Measurements from ENCODE around the gene CCND3.

CCND3 gene

DNA sequence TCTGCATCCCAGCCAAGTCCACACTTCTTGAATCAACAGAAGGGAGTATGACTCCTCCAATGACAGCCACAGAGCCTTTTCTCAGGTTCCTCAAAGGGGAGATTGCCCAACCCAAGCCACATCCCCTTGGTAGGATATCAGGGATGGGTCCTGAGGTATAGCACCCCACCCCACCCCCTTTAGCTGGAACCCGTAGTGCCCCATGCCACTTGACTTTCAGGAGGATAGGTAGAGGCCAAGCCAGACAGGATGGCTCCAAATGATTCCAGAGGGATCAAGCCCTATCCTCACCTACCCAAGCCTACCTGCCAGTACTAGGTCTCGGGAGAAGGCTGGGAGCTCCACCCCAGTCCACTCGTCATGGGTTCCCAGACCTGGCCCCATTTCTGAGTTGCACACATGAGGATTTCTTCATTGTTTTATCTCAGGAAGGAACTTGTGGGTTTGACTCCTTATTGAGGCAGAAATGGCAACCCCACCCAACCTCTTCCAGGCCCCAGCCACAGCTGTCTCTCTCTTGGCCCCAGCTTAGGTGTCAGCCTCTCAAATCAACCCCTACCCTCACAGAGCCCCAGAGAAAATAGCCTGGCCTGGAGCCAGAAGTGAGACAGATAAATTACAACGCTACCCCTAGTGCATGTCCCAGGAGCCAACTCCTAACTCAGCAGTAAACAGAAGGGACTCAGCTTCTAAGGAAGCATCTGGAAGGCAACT is 3.6 kb downstream of the CCND3 start:
- DNase-seq (ENCODE audit: extremely low read depth, low read depth): no peak
- TF ChIP-seq, protein P1, sequence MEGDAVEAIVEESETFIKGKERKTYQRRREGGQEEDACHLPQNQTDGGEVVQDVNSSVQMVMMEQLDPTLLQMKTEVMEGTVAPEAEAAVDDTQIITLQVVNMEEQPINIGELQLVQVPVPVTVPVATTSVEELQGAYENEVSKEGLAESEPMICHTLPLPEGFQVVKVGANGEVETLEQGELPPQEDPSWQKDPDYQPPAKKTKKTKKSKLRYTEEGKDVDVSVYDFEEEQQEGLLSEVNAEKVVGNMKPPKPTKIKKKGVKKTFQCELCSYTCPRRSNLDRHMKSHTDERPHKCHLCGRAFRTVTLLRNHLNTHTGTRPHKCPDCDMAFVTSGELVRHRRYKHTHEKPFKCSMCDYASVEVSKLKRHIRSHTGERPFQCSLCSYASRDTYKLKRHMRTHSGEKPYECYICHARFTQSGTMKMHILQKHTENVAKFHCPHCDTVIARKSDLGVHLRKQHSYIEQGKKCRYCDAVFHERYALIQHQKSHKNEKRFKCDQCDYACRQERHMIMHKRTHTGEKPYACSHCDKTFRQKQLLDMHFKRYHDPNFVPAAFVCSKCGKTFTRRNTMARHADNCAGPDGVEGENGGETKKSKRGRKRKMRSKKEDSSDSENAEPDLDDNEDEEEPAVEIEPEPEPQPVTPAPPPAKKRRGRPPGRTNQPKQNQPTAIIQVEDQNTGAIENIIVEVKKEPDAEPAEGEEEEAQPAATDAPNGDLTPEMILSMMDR (IDR thresholded peaks at IDR 0.05; ENCODE audit: low read depth, low read length): no peak

DNA sequence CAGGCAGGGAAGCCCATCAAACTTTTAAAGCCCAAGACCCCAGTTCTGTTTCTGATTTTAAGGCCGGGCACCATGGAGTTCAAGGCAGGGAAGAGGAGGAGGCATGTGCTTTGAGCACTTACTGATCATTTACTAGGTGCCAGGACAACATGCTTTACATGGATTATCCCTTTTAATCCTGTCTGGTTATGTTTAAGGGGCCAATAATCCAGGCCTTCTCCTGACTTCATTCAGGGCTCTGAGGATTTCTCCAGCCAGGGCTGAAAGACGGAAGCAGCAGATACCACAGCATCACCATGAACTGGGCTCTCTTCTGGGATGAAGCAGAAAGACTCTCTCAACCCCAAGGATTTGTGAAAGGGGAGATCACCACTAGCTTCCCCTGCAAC is 4.1 kb downstream of the CCND3 start:
- no peak for DNase-seq (ENCODE audit: extremely low read depth, low read depth)
- TF ChIP-seq, protein P1 (IDR thresholded peaks at IDR 0.05; ENCODE audit: low read depth, low read length): no peak

DNA sequence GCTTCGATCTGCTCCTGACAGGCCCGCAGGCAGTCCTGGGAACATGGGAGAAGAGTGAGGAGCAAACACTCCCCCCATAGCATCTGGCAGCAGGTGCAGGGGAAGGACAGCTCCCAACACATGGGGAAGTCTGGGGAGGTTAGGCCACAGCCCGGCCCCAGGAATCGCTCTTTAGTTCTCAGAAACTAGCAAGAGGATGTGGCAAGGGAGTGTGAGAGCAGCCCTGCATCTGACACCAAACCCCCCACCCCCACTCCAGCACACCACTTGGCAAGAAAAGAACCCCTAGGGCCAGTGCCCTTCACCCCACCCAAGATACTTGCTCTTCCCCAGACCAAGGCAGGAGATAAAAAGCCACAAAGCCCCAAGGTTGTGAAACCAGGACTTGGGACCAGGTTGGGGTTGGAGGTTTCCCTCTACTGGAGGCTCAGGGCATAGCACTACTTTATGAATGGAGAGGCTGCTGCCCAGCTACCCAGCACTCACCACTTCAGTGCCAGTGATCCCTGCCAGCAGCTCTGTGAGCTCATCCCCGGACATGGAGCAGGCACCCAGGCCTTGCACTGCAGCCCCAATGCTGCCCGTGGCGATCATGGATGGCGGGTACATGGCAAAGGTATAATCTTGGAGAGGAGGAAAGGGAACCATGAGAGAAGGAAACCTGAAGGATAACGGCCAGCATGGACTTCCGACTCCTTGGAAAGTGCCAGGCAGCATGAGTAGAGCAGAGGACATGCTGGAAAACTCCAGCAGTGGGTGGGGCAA is 5.4 kb downstream of the CCND3 start:
- peak; percentile 84 for DNase-seq (ENCODE audit: extremely low read depth, low read depth)
- TF ChIP-seq, protein P1 (IDR thresholded peaks at IDR 0.05; ENCODE audit: low read depth, low read length): peak; percentile 94

DNA sequence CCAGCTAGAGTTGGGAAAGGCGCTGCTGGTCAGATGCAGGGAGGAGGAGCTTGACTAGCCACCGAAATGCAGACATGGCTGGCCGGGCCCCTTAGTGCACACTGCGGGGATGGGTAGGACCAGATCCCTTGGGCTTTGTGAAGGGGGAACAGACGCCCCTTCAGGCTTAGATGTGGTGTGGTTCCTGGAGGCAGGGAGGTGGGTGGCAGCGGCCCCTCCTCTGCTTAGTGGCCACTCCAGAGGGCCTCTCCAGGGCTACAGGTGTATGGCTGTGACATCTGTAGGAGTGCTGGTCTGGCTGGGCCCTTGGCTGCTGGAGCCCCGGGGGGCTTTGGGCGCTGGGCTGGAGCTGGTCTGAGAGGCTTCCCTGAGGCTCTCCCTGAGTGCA is 5.9 kb downstream of the CCND3 start:
- no peak for DNase-seq (ENCODE audit: extremely low read depth, low read depth)
- TF ChIP-seq, protein P1 (IDR thresholded peaks at IDR 0.05; ENCODE audit: low read depth, low read length): no peak

DNA sequence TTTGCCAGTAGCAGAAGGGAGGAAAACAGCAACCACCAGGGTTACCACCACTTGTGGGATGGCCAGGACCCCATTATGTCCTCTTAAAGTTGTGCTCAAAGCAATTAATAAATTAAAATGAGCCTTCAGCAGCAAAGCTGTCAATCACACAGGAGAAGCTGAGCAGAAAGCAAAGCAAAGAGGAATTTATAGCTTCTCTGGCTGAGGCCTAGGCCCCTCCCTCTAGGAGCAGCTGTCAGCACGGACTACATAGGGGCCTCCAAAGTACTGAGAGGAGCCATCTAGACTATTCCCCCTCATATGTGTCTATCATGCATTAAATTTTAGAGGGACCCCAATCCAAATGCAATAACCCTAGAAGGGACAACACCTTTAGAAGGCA is 6.4 kb downstream of the CCND3 start:
- TF ChIP-seq, protein P1 (IDR thresholded peaks at IDR 0.05; ENCODE audit: low read depth, low read length): no peak
- no peak for DNase-seq (ENCODE audit: extremely low read depth, low read depth)

DNA sequence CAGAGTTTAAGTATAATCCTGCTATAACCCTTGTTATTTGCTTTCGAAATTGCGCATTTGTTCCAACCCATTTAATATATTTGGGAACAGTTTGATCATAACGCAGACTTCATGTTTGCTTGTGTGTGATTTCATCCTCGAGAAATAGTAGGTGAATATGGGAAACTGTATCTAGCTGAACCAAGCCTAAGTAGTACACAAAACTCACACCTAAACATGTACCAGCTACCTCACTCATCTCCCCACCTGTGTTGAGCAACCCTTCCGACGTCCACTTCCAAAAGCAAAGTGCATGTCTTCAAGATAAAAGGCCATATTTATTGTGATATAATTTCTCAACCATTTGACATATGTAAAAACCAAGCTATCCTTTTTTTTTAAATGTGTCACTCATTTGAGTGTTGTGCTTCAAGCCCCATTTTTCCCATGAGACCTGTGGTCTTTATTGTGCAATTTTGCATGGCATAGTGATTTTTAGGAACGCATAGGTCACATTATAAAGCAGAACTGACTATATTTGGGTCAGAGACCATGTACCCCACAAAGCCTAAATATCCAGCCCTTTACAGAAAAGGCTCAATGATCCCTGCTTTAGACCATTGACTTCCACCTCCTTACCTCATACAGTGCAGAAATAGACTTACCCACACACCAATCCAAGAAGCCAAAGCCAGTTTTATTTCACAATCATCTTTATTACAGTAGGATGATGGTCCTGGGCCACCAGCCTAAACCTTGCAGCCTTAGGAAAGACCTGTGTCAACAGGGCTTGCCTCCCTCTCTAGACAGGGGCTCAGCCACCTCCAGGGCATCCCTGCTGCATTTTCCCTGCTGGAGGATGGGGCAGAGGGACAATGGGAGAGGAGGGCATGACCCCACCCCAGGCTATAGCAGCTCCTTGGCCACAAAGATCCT is 7.1 kb downstream of the CCND3 start:
- TF ChIP-seq, protein P1 (IDR thresholded peaks at IDR 0.05; ENCODE audit: low read depth, low read length): no peak

More for the DNA sequence above, 7.1 kb downstream of the CCND3 start:
- DNase-seq (ENCODE audit: extremely low read depth, low read depth): no peak

Data from AG09319 (cell line).